Measurements from ENCODE around the gene BMI1.
A peak's percentile ranks its signal among the peaks of the same experiment; 100 is the strongest.

BMI1 gene

DNA sequence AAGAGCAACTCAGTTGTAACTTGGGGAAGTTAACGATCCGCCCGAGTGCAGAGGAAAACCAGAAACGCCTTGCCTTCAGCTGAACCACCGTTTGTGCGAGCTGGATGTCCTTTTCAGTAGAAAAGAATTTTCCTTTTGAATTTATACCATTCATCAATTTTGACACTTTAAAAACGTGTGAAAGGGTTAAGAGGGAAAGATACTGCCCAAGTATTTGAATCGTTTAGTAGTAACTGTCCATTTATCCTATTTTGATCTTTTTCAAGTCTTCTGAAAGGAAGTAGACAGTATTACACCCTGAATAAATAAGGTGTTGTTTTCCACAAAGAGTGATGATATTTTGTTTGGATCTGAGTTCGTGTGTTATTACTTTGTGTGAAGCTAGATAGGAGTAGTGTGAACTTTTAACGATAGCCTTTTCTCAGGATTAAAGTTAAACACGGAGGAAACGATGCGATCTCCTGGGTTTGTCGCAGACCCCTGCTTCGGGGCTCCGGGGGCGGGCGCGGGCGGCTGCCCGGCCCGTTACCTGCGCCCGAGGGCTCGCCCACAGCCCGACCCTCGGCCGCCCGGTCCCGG, 830 bp upstream of the BMI1 start:
- peak in 1 of 3 donors; percentile 46 for DNase-seq

DNA sequence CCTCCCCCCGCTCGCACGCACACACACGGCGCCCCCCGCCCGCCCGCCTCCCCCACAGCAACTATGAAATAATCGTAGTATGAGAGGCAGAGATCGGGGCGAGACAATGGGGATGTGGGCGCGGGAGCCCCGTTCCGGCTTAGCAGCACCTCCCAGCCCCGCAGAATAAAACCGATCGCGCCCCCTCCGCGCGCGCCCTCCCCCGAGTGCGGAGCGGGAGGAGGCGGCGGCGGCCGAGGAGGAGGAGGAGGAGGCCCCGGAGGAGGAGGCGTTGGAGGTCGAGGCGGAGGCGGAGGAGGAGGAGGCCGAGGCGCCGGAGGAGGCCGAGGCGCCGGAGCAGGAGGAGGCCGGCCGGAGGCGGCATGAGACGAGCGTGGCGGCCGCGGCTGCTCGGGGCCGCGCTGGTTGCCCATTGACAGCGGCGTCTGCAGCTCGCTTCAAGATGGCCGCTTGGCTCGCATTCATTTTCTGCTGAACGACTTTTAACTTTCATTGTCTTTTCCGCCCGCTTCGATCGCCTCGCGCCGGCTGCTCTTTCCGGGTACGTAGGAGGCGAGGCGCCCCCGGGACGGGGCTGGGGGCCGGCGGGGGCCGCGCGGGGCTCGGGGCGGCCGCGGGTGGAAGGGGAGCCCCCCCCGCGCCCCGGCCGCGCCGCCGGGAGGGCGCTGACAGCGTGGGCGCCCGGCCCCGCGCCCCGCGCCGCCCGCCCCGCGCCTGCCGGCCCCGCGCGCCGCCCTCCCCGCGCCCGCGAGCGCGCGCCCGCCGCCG, 441 bp downstream of the BMI1 start:
- DNase-seq = peak; percentile 74 to 84 (median 78)

DNA sequence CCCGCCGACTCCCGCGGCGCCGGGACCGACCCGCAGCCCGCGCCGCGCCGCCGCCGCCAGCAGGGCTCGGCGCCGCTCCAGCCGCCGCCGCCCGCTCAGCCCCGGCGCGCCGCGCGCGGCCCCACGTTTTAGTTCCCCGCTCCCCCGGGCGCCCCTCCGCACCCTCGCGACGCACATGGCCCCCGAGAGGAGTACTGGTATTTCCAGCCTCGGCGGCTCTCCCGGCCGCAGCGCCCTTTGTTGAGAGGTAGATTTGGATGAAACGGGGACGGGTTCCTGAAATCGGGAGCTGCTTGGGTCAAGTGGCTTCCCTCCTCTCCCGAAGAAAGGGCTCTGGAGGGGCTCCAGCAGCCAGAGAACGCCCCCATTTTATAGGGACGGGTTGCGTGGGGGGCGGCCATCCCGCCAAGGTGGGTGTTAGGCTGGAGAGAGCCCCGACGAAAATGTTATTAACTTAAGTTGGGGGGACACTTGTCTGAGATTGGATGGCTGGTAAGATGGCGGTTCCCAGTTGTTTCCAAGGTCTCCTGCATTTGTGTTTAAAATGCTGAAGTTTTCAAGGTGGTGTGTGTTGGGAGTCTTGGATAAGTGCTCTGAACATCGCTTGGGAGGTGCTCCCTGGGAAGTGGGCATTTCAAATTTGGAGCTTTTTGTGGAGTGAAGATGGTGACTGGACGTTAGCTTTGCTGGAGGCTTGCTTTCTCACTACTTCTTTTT, 1.2 kb downstream of the BMI1 start:
- no peak for DNase-seq

DNA sequence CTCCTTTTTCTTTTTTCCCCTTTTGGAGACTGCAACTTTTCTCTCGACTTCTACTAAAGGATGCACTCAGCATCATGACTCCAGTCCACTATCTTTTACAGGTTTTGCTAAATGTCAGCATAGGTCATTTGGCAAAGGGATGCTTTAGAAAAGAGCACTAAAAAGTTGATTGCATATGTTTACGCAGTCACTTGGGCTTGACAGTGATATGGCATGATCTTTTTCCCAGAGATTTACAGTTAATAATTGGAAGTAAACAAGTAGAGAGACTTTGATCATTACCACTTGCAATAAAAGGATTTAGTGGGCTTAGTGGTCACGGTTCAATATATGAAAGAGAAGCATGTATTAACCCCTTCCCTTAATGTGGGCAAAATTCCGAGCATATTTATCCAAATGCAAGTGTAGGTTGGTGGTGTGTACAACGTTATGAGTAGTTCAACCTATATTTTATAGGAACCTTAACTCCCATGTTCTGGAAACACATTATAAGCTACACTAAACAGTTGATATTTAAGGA, 1.8 kb downstream of the BMI1 start:
- DNase-seq = no peak

DNA sequence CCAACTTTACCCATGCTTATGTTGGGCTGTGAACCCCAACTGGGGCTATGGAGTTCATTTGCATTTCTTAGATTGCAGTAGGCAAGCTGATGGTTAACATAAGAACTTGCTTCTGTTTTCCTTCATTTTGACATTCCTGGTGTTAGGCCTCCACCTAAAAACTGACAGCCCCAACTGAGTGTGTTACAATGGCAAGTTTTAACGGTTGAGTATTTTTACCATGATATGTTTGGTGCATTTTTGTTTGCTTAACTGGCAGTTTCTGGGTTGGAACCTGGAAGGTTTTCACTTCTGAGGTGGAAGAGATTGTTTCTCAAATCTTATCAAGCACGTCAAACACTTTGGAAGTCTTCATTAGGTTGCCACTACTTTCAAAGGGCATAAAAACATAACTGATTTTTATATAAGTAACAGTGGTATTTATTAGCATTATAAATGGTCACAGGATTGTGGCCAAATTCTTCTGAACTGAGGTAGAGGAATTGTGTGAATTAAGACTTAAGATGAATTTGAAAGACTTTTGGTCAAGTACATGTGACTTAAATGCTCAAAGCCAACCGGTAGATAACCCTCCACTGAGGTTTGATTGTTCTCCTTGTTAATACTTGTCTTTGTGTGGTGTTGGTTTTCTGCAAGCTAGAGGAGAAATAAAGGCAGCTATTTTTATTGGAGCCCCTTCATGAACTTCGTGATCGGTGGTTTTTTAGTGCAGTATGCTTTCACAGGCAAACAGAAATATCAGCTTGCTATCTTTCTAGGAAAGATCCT, 2.8 kb downstream of the BMI1 start:
- no peak for DNase-seq

DNA sequence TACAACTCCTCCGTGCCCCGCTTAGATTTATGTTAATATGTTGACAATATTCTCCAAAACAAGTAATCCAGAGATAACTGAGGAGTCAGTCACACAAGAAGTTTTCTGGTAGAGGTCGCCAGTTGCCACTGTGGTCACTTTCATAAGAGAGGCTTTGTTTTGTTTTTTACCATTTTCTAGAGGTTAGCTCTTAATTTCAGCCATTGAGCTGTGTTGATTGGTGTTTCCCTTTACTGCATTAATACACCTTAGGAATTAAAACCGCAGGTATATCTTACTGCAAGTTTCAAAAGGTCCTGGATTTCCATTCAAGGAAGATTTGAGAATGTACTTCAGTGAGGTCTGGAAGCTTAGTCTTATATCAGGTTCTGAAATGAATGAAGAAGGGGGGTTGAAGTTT, 3.5 kb downstream of the BMI1 start:
- no peak for DNase-seq

GRCh38 chr10:22324893-22325271, 4.0 kb downstream of the BMI1 start:
- DNase-seq = no peak

GRCh38 chr10:22325272-22326144, 4.6 kb downstream of the BMI1 start:
- peak; percentile 71 to 79 (median 74) for DNase-seq

DNA sequence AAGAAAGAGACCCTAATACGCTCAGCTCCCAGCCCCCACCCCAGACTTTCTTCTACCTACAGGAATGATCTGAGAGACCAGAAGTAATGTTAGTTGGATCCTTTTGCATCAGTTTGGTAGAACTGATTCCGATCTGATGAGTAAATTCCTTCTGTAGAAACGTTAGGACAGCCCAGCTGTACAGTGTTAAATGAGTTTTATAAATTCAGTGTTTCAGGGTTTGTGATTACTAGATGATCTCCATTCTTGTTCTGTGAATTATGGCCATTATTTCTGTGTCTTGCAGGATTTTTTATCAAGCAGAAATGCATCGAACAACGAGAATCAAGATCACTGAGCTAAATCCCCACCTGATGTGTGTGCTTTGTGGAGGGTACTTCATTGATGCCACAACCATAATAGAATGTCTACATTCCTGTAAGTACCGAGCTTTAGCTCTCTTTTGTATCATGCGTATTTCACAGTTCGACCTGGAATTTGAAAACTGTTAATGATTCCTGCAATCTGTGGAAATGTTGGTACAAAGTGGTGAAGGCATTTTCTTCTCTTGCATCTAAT, 5.3 kb downstream of the BMI1 start:
- DNase-seq = no peak

DNA sequence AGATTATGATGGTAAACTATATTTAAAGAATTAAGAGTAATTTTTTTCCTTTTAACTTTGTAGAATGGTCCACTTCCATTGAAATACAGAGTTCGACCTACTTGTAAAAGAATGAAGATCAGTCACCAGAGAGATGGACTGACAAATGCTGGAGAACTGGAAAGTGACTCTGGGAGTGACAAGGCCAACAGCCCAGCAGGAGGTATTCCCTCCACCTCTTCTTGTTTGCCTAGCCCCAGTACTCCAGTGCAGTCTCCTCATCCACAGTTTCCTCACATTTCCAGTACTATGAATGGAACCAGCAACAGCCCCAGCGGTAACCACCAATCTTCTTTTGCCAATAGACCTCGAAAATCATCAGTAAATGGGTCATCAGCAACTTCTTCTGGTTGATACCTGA, 8.3 kb downstream of the BMI1 start:
- no peak for DNase-seq

DNA sequence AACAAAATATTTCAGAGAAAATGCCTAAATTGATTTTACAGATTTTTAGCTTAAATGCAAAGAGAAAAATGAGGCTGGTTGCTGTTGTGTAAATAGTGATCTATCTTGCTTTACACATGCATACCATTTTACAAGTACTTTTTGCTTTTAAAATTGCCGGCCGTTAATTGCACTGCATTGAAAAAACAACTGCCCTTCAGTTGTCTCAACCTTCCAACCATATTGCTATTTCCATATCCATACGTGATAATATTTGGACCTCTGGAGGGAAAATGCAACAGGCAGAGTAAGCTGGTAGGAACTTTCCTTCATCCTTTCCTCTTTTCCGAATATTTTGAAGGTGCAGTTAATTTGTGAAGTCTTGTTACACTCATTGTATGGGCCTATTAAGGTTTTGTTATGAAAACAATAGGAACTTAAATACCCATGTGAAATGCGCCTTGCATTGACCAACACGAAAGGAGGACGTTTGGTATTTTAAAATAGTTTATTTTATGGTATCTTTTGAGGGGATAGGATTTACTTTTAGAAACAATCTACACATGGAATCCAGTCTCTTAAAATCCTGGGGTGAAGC, 11.3 kb downstream of the BMI1 start:
- no peak for DNase-seq

DNA sequence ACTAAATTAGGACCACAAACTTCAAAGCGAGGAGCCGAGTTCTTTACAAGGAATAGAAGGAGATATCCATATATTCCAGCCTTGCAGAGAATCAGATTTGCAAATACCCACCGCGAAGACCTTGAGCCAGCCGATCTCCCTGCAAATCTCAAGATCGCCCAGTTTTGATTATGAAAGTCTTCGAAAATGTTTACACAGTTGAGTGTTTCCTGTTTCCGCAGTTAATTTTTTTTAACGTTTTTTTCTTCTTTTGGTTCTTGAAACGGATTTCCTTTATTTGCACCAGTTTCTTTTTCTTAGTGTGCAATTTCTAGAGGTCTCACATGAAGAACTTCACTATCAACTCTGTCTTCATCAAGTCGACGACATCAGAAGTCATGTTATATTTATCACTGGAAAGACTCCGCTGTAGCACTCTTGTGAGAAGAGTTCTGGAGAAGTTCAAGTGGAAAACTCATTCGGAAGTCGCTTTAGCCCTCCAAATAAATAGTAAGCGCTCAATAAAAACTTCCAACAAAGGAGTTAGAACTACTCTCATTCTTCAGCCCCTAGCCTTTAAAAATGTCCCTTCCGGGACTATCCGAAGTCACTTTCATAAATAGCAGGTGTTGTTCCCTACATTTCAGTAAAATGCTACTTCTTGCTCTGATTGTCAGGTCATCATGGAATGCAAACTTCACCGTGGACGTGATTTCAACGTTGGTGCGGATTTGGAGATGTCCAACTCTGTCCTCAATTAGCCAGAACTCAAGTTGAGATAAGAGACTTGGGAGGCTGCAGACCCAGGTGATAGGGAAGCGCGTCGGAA, 12.5 kb downstream of the BMI1 start:
- DNase-seq = peak in 1 of 3 donors; percentile 52

DNA sequence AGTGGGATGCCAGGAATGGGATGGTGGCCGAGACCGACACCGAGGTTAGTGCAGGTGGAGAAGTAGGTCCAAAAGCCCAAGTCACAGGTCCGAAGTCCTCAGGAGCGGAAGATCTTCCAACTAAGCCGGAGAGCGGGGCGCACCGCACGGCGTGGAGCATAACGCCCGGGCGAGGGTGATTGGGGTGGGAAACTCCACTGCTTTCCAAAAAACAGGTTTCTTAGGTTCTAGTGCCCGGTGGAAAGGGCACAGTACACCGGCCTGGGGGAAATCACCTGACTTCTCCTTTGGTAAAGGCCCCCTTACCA, 13.0 kb downstream of the BMI1 start:
- DNase-seq = no peak

DNA sequence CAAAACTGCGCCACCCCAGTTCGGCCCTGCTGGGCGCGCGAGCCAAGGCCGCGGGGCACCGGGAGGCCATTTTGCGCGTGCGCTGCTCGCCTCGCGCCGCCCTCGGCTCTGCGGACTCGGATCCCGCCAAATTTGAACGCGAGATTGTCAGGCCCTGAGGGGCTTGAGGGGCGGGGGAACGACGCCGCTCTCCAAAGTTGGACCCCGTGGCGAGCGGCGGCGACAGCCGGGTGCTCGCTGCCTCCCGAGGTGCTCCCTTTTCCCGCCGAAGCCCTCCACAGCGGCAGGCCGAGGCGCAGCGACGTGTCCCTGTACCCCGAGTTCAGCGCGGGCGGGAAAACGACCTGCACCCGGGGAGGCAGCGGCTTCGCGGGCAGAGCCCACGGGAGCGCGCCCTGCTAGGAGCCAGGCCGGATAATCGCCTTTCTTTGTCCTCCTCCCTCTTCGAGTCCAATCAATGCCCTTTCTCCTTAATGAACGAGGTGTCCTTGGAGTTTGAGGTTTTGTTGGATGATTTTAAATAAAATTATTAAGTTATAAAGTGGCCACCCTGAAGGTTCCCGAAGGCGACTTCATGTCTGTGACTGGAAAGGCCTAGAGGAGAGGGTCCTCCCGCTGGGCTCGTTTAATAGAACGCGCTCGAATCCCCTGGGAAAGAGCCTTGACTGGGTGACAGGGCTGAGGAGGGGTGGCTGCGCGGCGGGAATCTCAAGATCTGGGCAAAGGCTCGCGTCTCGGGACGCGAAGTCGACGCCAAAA, 13.7 kb downstream of the BMI1 start:
- peak in 1 of 3 donors; percentile 38 for DNase-seq

DNA sequence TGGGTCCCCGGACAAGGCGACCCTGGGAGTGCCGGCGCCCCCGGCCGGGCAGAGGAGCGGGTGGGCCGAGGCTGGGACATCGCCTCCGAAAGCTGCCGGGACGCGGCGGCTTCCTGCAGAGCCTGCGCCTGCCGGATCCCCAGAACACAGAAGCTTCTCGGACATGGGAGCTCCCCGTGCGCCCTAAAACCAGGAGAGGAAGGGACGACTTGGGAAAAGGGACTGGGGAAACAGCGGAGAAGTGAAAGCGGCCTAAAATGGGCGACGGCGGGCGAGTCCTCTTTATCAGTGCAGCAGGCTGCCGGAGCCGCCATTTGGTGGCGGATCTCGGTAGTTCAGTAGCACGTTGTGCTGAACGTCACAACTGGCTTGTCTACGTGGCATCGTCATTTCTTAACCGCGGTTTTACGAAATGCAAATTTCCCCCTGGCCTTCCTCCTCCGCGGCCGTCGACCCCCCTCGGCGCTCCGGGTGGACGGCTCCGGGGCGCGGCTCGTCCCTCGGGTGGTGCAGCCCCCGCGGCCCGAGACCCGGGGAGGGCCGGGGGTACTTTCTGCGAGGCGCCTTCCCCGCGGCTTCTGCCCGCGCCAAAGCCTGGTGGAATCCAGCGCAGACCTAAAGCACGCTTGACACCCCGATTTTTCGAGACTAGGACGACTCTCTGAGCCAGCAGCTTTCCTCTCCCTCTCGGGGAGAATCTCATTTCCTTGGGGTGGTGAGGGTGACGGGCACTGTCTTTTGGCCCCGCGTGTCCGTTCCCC, 14.5 kb downstream of the BMI1 start:
- DNase-seq = peak; percentile 78 to 84 (median 83)

GRCh38 chr10:22338185-22338900, 17.4 kb downstream of the BMI1 start:
- DNase-seq = peak in 1 of 3 donors; percentile 46

GRCh38 chr10:22338931-22339330, 18.0 kb downstream of the BMI1 start:
- DNase-seq = peak; percentile 53 to 81 (median 71)

GRCh38 chr10:22339761-22340328, 18.9 kb downstream of the BMI1 start:
- DNase-seq = no peak
